ENCODE measurements around the gene TULP4.

The TULP4 gene

DNA sequence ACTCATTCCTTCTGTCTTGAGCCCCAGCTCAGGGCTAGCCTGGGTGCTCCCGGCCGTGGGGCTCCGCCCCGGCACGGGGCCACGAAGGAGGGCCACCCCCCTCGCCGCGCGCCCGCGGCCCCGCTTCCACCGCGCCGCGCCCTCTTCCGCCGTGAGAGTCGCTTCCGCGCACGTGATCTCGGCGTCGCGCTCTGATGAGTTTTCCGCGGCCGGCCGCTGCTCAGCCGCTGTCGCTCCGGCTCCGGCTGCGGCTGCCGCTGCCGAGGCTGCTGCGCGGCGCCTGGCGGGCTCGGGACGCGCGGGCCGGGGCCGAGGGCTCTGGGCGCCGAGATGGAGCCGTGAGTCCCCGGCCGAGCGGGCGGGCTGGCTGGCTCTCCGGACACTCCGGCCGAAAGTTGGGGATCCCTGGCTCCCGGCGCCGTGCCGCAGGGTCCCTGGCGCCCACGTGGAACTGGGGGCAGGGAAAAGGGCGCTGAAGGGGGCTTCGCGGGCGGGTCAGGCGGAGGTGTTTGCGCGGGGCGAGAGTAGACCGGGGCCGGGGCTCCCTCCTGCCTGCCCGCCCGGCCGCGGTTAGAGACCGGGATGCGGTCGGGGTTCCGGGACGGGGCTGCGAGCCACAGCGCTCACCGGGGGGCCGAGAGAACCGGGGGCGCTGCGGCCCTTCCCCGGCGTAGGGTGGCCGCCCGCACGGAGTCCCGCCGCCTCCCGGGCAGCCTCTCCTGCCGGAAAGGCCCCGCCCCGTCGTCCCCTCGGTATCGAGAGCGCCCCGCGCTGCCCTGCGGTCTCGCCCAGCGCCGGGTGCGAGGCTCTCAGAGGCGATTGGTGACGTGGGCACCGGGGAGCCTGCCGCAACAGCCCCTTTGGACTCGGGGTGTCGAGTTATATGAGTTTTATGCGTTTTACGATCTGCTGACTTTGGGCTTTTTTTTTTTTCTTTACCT, 247.9 kb downstream of the TULP4 start, which contains the start of gene TMEM181:
TMEM181 (plus strand) TSS at position 197 of the 941 bp plus-strand sequence; CDS start at position 331, 134 bp downstream.
- DNase-seq: peak; percentile 83

DNA sequence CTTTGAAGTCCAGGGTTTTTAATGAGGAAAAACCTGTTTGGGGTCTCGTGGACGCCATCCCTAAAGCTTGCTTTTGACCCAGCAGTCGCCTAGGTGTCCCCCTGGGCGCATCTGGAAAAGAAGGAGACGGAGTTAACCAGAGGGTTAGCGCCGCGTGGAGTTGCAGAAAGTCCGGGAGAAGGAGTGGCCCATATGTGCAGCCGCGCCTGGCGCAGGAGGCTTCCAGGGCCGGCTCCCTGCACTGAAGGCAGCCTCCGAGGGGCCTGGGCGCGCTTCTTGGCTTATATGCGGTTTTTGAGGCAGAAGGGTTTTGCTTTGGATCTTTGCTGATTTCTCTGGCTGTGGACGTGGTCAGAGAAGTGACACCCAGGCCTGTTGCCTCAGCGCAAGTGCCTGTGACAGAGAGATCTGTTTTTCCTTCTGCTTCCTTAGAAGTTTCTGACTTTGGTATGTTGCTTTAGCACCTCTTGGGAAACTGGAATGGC, 248.6 kb downstream of the TULP4 start:
- no peak for DNase-seq

Data from right kidney (tissue), 1 donor.